ENCODE results near the gene TEDC2. TPM values are rescaled to one million over a fixed set of nuclear protein-coding genes. Genes with fewer than 3 reads are reported as not detected.
A peak's percentile ranks its signal among the peaks of the same experiment; 100 is the strongest.

The TEDC2 gene
- total RNA-seq, 4 donors from 2014 or later, result 1.4 to 2.3 TPM; not detected in 2

DNA sequence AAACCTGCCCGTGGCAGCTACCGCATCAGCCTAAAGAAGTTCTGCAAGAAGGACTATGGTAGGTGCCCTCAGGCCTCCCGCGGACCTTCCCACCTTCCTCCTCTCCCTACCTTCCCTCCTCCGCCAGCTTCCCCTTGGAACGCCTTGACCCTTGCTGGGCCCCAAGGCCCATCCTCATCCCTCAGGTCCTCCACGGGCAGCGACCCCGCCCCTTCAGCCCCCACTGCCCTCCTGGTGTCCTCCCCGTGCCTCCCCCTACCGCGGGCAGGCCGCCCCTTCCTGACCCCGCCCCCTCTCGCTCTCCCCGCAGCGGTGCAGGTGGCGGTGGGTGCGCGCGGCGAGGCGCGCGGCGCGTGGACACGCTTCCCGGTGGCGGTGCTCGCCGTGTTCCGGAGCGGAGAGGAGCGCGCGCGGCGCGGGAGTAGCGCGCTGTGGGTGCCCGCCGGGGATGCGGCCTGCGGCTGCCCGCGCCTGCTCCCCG is 13.6 kb downstream of the TEDC2 start:
- intact Hi-C loops (cut with DNase I; ENCODE audit: low total_unique reads), result no loop called here
- no peak for TF ChIP-seq POLR2AphosphoS5 (IDR thresholded peaks at IDR 0.05)
- no peak for TF ChIP-seq EP300 (IDR thresholded peaks at IDR 0.05; ENCODE audit: low read depth)
- TF ChIP-seq POLR2A (IDR thresholded peaks at IDR 0.05), result no peak
- TF ChIP-seq, protein P1, sequence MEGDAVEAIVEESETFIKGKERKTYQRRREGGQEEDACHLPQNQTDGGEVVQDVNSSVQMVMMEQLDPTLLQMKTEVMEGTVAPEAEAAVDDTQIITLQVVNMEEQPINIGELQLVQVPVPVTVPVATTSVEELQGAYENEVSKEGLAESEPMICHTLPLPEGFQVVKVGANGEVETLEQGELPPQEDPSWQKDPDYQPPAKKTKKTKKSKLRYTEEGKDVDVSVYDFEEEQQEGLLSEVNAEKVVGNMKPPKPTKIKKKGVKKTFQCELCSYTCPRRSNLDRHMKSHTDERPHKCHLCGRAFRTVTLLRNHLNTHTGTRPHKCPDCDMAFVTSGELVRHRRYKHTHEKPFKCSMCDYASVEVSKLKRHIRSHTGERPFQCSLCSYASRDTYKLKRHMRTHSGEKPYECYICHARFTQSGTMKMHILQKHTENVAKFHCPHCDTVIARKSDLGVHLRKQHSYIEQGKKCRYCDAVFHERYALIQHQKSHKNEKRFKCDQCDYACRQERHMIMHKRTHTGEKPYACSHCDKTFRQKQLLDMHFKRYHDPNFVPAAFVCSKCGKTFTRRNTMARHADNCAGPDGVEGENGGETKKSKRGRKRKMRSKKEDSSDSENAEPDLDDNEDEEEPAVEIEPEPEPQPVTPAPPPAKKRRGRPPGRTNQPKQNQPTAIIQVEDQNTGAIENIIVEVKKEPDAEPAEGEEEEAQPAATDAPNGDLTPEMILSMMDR (IDR thresholded peaks at IDR 0.05), result no peak
- Histone ChIP-seq H3K27ac (no peak overlapping the region), H3K4me3 (peak overlapping the region in 3 of 4 donors; percentile 65 to 90 (median 69)), H3K36me3 (no peaks in the 10 kb centered on the region), H3K4me1 (peaks cover 17 to 49% (median 42%) of the 10 kb centered on the region in 4 donors), H3K9me3 (no peaks in the 10 kb centered on the region), H3K27me3 (peaks cover 52% of the 10 kb centered on the region)
- in situ Hi-C loops (cut with MboI; ENCODE audit: low pct_ligation_motif_present in 1 of 4, low pct_unique_long_range_greater_than_20kb in 1 of 4, low sequenced_read_pairs in 3 of 4), result no loop called here
- 9 to 27% methylated on average over 3 to 17 of the region's 49 CpGs for WGBS, 2 donors (ENCODE audit: low coverage in 1 of 2)
- DNase-seq, result no peak

DNA sequence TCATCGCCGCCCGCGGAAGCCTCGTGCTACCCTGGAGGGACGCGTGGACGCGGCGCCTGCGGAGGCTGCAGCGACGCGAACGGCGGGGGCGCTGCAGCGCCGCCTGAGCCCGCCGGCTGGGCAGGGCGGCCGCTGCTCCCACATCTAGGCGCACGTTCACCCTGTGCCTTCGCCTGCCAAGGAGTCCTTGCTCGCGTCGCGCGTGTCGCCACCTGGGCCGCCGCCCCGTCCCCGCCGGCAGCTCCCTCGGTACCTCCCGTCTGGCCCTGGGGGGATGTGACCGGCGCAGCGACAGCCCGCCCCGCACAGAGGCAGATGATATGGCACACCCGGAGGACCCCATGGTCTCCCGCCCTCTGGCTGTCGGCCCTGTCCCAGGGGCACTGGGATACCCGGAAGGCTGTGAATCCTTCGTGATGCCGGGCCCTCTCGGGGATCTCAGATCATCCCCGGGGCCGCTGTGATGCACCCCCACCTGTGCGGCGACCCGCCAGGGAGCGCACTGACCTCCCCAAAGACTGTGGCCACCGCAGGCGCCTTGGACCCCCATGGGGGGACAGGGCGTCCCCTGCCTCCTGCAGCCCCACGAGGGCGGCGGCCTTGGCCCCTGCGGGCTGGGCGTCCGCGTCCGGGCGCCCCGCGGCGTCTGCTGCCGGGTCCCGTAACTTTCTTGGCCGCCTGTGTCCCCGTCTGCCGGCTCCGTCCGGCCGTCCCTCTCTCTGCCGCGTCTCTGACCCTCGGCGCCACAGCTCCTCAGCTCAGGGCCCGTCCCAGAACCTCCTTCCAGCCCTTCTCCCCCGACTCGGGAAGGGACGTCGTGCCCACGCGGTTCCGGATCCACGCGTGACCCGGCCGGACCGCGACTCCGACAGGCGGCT is 14.3 kb downstream of the TEDC2 start:
- intact Hi-C loops (cut with DNase I; ENCODE audit: low total_unique reads) (no loop called here), in situ Hi-C loops (cut with MboI; ENCODE audit: low pct_ligation_motif_present in 1 of 4, low pct_unique_long_range_greater_than_20kb in 1 of 4, low sequenced_read_pairs in 3 of 4) (no loop called here)
- DNase-seq, result peak; percentile 62
- H3K4me1 ChIP-seq, result peaks cover 15 to 42% (median 35%) of the 10 kb centered on the region in 4 donors
- 0% methylated on average over 62 of the region's 100 CpGs; no CpG with 5 or more reads in 1 of the 2 donors for WGBS, 2 donors (ENCODE audit: low coverage in 1 of 2)
- peak overlapping the region; percentile 65 to 90 (median 70) for H3K4me3 ChIP-seq
- H3K9me3 ChIP-seq, result no peaks in the 10 kb centered on the region
- H3K36me3 ChIP-seq, result no peaks in the 10 kb centered on the region
- H3K27me3 ChIP-seq, result peaks cover 44% of the 10 kb centered on the region
- H3K27ac ChIP-seq, result peak overlapping the region; percentile 85 to 88 (median 88)
- TF ChIP-seq EP300 (IDR thresholded peaks at IDR 0.05; ENCODE audit: low read depth) (no peak), POLR2A (IDR thresholded peaks at IDR 0.05) (no peak), POLR2AphosphoS5 (IDR thresholded peaks at IDR 0.05) (no peak)
- TF ChIP-seq, protein P1 (IDR thresholded peaks at IDR 0.05), result peak in 3 of 5 experiments; percentile 13 to 44 (median 22)

- 2% methylated on average over 30 of the region's 77 CpGs; no CpG with 5 or more reads in 1 of the 2 donors for WGBS, 2 donors (ENCODE audit: low coverage in 1 of 2)
- Histone ChIP-seq H3K27ac (peak within 1 kb of the TSS; percentile 85 to 88 (median 88)), H3K4me1 (peaks cover 15 to 40% (median 33%) of the 10 kb centered on the region in 4 donors), H3K4me3 (peak within 1 kb of the TSS; percentile 65 to 90 (median 70)), H3K27me3 (peaks cover 37% of the 10 kb centered on the region), H3K9me3 (no peaks in the 10 kb centered on the region), H3K36me3 (no peaks in the 10 kb centered on the region)
- in situ Hi-C loops (cut with MboI; ENCODE audit: low pct_ligation_motif_present in 1 of 4, low pct_unique_long_range_greater_than_20kb in 1 of 4, low sequenced_read_pairs in 3 of 4) (loop anchor here in 3 of 4 donors (25.0 kb wide), 3 partner anchors 138 to 313 kb away; partner anchors contain the start of genes ABCA3 (in 2 of the 3), CASKIN1 (in 1 of the 3) and TRAF7 (in 1 of the 3)), intact Hi-C loops (cut with DNase I; ENCODE audit: low total_unique reads) (no loop called here)
- DNase-seq, result peak; percentile 90
- TF ChIP-seq EP300 (IDR thresholded peaks at IDR 0.05; ENCODE audit: low read depth) (no peak), POLR2AphosphoS5 (IDR thresholded peaks at IDR 0.05) (peak; percentile 47 to 73 (median 61)), POLR2A (IDR thresholded peaks at IDR 0.05) (peak; percentile 46)
- TF ChIP-seq, protein P1 (IDR thresholded peaks at IDR 0.05), result no peak
Measured at GRCh38 chr16:2474877-2475412, 15.0 kb downstream of the TEDC2 start, which contains the start of gene TBC1D24. Gene TBC1D24 (plus strand): TSS chr16:2475127. CDS start chr16:2496149, 21,022 bp downstream.

Data from transverse colon (tissue), 4 donors.